NCI-H1694 treated with DMSO at 0.1 percent for 48 hours (cell line): ENCODE data around the gene JPH3.
"Not testable (repeated sequence)": the region's sequence is repeated elsewhere in the genome, so short reads cannot be mapped to it uniquely, and the experiment has no call there.

Experiments
- DNase-seq: peaks from one replicate; lab custom pipeline; 2025; lab: John Stamatoyannopoulos, UW

Gene JPH3

DNA sequence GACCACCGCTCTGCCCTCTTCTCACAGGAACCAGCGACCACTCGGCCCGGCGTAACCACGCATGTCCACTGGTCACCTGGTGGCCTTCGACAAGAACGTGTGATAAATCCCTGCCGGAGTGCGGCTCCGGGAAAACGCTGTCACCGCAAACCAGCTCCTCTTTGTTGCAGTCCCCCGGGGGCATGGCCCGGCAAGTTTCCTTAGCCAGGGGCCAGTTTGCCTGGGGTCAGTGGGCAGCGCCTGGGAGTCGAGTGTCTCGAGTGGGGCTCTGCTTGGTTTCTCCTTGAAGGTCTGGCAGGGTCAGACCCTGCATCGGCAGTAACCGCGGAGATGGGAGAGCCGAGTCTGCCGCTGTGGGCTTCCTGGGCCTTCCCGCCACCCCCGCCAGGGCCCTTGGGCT lies 52.5 kb downstream of the JPH3 start:
- DNase-seq, result no peak

DNA sequence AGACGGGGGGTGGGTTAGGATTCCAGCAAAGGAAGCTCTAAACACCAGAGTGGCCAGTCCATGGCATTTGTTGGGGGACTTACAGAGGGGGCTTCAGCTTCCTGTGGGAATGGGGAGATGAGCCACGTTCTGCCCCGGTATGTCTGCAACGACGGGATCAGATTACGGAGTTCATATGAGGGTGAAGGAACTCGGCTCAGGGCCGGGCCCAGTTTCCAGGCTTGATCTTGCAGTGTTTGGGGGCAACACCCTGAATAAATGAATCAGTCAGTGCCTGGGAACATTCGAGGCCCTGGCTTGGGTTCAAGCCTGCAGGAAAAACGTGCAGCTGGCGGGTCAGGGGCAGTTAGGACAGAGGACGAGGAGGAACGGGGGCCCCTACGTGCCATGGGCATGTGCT lies 54.0 kb downstream of the JPH3 start:
- DNase-seq, result no peak

DNA sequence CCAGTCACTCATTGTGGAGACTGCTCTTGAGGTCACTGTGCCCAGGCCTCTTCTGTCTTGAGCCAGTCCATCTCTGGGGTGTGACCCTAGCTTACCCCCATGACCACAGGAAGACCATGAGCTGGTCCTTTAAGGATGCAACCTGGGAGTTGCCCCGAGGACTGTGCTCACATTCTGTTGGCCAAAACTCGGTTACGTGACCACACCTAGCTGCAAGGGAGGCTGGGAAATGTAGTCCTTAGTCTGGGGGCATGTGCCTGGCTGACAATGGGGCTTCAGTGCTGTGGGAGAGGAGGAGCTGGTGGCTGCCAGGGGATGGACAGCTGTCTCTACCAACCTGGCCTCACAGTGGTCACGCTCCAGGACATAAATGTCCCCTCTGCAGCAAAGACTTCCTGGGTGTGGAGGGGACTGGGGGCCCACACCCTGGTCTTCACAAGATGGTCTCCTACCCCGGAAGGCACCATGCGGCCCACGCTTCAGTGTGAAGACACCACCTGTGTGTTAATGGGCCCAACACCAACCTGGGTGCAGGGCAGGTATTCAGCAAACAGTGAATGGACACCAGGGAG lies 55.4 kb downstream of the JPH3 start:
- DNase-seq, result no peak

DNA sequence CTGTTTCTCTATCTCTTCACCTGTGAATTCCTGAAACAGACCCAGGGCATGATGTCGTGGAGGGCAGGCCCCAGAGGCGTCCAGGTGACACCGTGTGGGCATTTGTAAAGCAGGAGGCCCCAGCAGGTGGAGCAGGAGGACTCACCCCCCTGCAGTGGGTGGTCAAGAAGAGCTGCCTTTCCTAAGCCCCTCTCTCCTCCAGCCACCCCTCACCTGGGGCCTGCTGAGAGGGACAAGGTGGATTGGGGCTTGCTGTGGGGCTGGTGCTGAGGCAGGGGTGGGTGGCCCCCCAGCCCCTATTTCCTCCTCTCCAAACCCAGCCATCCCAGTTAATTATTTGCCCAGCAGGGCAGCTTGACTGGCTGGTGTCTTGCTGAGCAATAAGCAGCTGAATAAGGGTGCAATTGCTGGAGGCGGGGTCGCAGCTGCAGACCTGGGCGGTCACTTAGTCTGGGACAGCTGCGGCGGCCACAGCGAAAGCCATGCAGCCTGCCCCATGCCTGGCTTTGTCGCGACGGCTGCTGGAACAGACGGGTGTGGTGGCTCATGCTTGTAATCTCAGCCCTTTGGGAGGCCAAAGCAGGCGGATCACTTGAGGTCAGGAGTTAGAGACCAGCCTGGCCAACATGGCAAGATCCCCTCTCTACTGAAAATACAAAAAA lies 56.4 kb downstream of the JPH3 start:
- DNase-seq, result no peak

DNA sequence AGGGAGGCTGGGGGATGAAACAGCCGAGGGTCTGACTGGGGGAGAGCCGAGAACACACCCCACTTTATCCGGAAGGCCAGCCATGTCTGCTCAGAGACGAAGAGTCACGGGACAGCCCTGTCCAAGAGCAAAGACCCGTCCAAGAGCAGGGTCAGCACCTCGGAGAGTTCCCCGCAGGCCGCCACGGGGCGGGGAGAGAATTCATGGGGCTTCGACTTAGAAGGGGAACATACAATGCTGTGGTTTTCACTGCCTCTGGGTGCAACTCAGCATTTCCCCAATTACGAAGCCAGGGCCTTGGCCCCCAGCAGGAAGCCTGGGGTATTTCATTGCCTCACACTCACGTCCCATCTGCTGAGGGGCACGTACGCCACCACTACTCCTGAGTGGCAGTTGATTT lies 59.3 kb downstream of the JPH3 start:
- DNase-seq, result no peak

DNA sequence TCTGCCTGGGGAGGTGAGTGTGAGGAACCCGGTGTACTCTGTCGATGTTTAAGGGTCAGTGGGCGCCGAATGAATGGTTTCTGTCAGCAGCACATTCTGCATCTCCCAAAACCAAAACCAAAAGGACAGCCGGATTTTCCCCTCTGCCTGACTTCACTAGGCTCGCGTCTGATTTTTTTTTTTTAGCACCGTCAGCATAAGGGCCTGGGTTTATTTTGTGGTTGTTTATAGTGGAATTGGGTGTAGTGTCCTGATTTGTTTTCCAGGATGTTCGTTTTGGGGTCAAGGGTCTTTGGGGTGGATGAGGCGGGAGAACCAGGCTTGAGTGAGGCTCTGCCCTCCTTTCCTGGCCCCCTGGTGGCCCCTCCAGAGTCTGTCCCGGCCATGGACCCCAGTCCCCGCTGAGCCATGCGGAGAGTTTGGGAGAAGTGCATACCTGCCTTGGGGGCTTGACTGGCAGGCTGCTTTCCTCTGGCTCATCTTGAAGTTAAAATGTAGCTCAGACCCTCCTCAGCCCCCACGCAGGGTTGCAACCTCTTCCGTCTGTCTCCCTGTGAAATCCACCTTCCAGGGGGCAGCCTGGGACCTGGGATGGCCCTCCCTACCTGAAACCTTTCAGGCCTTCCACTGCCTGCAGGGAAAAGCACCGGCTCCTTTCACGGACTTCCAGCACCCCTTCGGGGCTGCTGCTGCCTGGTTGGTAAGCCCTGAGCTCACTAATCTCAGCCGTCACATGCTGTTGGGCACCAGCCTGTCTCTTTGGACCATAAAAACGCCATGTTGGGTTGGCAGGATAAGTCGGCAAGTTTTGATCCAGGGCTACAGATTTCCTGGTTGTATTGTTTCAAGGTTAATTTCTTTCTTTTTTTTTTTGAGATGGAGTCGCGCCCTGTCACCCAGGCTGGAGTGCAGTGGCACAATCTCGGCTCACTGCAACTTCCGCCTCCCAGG lies 60.2 kb downstream of the JPH3 start:
- no peak for DNase-seq

DNA sequence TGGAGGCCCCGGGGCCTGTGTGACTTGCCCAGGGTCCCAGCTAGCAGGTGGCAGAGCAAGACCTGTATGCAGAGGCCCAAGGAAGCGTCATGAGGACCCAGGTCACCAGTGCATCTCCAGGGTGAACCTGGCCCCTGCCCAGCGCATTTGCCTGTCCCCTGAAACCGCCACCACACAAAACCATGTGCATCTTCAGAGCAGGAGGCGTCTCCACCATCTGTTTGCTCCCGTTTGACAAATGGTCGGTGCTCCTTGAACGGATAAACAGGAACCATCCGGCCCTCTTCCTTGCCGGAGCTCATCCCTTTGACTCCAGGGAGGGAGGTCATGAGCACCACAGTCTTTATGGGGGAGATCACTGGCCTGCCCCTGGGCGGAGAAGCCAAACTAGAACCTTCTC lies 62.5 kb downstream of the JPH3 start:
- DNase-seq, result no peak

DNA sequence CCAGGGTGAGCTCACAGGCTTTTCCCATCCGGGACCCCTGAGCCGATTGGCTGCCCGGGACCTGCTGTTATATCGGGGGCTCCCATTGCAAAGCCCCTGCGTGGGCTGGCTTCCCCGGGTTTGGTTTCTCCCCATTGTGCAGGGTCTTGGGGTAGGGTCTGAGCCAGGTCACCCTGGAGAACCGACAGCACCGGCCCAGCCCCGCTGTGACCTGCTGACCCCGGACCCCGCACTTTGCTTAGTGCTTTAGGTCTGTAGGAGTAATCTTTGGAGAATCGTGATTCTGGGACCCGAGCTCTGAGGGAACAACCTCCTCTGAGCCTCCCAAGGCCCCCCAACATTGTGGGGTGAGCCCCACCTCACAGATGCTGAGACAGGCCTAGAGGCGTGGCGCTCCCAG lies 62.9 kb downstream of the JPH3 start:
- no peak for DNase-seq

DNA sequence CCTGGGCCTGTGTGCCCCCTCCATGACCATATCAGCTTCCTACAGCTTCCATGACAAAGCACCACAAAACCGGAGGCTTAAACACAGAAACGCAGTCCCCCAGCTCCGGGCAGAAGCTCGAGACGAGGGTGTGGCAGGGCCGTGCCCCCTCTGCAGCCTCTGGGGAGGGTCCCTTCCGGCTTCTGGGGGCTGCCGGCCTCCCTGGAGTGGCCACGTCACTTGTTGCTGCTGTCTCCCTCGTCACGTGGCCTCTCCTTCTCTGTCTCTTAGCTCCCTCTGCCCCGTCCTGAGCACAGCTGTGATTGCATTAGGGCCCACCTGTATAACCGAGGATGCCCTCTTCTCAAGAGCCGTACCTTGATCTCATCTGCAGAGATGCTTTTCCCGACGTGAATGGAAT lies 64.6 kb downstream of the JPH3 start:
- DNase-seq, result no peak

DNA sequence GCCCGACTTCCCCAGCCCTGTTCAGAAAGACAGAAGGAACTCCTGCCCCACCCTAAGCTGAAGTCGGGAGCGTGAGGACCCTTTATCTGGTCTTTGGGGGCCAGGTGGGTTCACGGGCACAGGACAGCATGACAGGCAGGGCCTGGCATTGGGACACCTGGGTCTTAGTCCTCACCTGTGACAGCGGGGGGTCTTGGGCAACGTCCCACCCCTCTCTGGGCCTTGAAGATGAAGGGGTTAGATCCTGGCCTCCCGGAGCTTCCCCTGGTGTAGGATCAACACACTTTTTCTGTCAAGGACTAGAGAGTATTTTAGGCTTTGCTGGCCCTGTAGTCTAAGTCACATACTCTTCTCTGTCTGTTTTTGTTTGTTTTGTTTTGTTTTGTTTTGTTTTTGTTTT lies 65.1 kb downstream of the JPH3 start:
- DNase-seq, result no peak

DNA sequence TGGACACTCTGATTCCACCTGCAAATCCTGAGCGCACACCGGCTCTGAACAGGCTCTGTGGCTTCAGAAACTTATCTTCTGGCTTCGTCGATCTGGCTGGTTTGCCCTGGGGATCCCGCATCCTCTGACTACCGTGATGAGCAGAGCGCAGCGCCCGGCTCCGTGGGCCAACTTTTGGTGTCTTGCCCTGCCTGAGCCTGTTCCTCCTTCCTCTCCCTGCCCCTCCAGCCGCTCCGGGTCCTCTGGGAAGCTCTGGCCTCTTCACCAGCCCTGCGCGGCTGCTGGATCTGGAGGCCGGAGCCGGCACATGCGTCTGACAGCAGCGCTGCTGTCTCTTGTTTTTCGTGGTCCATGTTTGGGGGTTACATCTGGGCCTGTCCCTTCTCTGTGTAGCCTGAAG lies 65.6 kb downstream of the JPH3 start:
- no peak for DNase-seq

DNA sequence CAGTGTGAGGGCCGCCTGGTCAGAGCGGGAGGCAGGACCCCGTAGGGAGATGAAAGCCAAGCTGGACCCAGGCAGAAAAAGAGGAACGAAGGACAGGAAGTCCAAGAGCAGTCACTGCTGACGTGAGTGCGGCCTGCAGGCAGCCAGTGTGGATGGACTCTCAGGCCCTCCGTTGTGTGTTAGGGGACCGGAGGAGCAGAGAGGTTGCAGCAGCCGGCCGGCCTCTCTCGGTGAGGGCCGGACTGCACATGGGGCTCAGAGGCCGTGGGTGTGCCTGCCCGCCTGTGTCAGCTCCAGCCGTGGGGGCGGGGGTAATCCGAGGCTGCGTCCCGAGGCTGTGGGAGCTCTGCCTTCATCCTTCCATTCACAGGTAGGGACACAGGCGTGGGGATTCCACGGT lies 67.4 kb downstream of the JPH3 start:
- no peak for DNase-seq

DNA sequence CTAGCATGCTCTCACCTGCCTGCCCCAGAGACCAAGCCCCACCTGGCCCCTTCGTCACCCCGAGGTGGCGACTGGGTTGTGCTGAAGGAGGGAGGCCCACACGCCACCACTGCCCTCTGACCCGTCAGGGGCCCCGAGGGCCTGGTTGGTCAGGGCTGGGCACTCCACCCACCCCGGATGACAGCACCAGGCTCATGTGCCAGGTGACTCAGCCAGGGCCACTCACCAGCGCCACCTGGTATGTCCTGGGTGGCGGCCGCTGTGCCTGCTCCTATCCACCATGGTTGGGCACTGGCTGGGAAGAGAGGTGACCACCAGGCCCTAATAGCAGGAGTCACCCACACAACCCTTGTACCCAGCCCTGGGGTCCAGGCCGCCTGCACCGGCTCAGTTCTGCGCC lies 68.9 kb downstream of the JPH3 start:
- no peak for DNase-seq

DNA sequence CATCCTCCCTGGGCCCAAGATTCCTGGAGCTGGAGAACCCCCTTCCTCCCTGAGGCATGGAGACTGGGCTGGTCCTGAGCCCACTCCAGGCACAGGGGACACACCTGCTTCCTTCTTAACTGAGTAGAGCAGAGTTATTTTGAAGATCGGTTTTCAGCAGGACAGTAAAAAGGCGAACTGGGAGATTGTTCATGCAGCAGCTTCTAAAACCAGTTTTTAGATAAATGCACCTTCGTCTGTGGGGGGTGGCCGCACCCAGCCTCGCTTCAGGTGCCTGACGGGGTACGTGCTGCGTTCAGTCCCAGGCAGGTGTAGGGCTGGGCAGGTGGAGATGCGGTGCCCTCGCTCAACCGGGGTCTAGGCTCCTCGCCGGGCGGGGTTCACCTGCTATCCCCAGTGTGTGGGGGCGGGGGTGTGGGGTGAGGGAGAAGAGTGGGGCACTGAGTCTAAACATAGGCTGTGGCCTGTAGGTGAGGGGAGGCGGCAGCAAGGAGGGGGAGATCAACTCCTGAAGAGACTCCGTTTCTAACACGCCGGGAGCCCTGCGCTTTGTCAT lies 69.5 kb downstream of the JPH3 start:
- no peak for DNase-seq

DNA sequence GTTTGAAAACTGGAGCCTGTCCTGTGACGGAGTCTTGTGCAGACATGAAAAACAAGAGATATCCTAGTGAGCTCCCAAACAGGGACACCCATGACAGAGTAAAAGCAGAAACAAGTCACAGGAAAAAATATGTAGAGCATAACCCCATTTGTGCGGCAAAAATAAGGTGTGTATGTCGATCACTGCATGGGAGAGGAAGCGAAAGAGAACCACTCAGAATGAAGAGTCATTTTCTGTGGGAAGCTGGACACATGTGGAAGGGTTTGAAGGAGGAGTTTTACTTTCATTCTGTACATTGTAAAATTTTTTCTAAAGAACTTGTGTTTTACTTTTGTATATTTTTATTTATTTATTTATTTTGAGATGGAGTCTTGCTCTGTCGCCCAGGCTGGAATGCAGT lies 72.1 kb downstream of the JPH3 start:
- DNase-seq, result no peak

DNA sequence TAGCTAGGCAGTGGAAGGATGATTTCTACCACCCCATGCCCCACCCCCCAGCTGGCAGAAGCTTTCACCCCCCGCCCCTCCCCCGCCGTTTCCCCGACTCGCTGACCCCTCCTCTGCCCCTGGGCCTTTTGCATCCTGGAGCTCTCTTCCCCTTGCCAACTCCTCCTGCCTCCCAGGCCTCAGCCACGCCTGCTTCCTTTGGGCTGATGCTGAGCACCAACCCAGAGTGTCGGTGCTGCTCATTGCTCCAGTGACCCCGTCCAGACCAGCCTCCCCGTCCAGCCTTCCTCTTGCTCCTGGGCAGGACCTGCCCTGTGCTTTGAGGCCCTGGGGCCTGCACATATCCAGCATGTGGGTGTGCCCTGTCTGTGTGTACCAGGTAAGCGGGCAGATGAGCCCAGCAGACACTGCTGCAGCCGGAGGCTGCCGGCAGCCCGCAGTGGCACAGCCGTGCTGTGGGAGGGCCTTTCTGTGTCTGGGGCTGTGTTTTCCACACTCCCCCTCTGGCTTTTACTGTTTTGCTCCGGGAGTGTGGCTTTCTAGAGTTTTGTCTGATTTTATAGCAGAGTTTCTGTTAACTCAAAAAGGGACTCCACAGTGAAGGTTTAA lies 72.9 kb downstream of the JPH3 start:
- no peak for DNase-seq

DNA sequence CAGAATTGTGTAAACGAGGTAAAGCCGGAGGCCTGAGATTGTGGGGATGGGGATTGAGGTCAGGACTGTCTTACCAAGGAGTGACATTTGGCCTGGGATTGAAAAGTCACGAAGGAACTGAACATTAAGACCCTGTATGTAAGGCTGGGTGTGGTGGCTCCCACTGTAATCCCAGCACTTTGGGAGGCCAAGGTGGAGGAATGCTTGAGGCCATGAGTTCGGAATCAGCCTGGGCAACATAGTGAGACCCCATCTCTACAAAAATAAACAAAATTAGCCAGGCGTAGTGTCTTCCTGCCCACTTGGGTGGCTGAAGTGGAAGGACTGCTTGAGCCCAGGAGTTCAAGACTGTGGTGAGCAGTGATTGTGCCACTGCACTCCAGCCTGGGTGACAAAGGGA lies 75.5 kb downstream of the JPH3 start:
- DNase-seq, result no peak

DNA sequence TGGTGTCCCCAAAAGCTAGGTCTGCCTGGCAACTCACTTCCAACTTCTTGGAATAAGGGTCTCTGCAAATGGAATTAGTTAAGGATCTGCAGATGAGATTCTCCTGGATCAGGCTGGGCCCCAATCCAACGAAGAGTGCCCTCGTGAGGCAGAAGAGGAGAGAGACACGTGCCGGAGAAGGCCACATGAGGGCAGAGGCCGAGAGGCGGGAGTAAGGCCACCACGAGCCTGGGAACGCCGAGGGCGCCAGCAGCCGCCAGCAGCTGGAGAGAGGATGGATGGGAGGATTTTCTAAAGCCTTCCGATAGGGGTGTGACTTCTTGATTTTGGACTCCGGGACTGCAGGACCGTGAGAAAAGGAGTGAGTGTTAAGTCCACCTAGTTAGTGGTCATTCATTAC lies 76.3 kb downstream of the JPH3 start:
- no peak for DNase-seq

DNA sequence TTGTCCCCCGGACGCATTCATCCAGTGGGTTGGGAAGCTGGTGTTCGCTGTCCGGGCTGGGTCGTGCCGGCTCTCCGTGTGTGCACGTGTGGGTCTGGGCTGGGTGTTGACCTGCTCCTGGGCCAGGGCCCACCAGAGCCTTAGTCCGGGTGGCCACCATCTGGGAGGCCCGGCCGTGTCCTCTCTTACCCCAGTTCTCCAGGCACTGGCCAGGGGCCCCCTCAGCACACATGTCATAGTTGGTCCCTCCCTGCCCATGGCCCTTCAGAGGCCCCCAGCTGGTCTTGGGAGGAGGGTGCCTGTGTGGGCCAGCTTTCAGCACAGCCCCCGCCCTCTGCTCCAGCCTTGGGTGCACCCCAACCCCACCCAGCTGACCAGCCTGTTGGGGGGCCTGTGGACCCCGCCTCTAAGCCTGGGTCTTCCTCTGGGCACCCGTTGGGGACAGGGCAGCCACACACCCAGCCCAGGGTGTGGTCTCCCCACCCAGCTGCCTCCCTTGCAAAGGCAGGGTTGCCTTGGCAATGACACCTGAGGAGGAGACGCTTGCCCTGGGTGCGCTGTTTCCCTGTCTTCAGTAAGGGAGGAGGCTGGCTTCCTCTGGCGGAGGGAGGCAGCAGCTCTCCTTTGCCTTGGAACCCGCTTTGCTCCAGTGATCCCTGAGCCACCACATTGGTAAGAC lies 77.4 kb downstream of the JPH3 start:
- DNase-seq, result no peak

DNA sequence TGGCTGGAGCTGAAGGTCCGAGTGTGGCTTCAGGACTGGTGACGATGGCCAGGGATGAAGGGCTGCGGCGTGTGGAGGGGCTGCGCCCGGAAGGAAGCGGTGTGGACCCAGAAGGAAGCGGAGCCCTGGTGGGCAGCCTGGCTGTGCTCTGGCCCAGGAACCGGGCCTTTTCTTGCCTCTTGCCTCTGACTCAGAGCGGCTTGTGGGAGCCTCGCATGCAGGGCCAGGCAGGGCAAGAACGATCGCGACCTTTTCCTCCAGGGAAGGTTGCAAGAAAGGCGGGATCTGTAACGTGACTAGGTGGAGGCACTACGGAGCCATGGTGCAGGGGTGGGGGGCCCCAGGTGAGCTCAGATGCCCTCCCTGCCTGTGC lies 78.0 kb downstream of the JPH3 start:
- no peak for DNase-seq

DNA sequence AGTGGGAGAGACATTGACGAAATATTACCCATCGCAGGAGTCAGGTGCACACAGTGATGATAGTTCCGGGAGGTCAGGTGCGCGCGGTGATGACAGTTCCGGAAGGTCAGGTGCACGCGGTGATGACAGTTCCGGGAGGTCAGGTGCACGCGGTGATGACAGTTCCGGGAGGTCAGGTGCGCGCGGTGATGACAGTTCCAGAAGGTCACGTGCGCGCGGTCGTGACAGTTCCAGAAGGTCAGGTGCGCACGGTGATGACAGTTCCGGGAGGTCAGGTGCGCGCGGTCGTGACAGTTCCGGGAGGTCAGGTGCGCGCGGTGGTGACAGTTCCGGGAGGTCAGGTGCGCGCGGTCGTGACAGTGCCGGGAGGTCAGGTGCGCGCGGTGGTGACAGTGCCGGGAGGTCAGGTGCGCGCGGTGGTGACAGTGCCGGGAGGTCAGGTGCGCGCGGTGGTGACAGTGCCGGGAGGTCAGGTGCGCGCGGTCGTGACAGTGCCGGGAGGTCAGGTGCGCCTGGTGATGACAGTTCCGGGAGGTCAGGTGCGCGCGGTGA lies 78.8 kb downstream of the JPH3 start:
- DNase-seq, result not testable (repeated sequence)
